Mesenteric fat pad (tissue), 1 donor: Measurements from ENCODE around the gene PDLIM7. TPM values are rescaled to one million over a fixed set of nuclear protein-coding genes. Genes with fewer than 3 reads are reported as not detected.

Experiments
- DNase-seq: peaks from one replicate; pipeline ENCODE4 v3.0.0-alpha.2; 2020; ENCODE audit warnings: low spot score
- total RNA-seq: library from RNA; stranded (reverse); fragmentation: NEBNext Ultra II Directional; extraction: Animal tissue kit (Norgen Biotek cat#: 25700); gene quantifications from one replicate; pipeline ENCODE4 v1.2.1, GENCODE V29; 2021
- donor health status: DM: yes; HTN: yes; CAD: no.

The PDLIM7 gene
- total RNA-seq, 1 donor from 2014 or later = 58.8 TPM

- no peak for DNase-seq
Observed at GRCh38 chr5:177458912-177459350, 38.5 kb downstream of the PDLIM7 start.

GRCh38 chr5:177457852-177458681 lies 39.3 kb downstream of the PDLIM7 start:
- DNase-seq = no peak

GRCh38 chr5:177456976-177457851 lies 40.2 kb downstream of the PDLIM7 start:
- no peak for DNase-seq

GRCh38 chr5:177456591-177456964 lies 40.8 kb downstream of the PDLIM7 start:
- DNase-seq = no peak

GRCh38 chr5:177455661-177456590 lies 41.5 kb downstream of the PDLIM7 start:
- peak; percentile 97 for DNase-seq

- DNase-seq = no peak
Observed at GRCh38 chr5:177455036-177455660, 42.3 kb downstream of the PDLIM7 start.

GRCh38 chr5:177454397-177455035 lies 42.9 kb downstream of the PDLIM7 start:
- DNase-seq = peak; percentile 99

GRCh38 chr5:177453852-177454396 lies 43.5 kb downstream of the PDLIM7 start:
- DNase-seq = no peak

- DNase-seq = no peak
Observed at GRCh38 chr5:177452688-177453638, 44.4 kb downstream of the PDLIM7 start.

GRCh38 chr5:177450667-177451424 lies 46.6 kb downstream of the PDLIM7 start:
- no peak for DNase-seq

- DNase-seq = no peak
Observed at GRCh38 chr5:177449140-177450061, 48.0 kb downstream of the PDLIM7 start.

- no peak for DNase-seq
Observed at GRCh38 chr5:177448244-177448950, 49.0 kb downstream of the PDLIM7 start.

GRCh38 chr5:177447611-177448243 lies 49.7 kb downstream of the PDLIM7 start:
- no peak for DNase-seq

GRCh38 chr5:177447066-177447610 lies 50.3 kb downstream of the PDLIM7 start:
- DNase-seq = no peak
